Measurements from ENCODE around the gene CACNA1C.

GRCh38 chr12:2319737-2320506 is 267.1 kb downstream of the CACNA1C start:
- no peak for TF ChIP-seq CTCF (IDR thresholded peaks at IDR 0.05)
- no peak for TF ChIP-seq POLR2A (IDR thresholded peaks at IDR 0.05)
- TF ChIP-seq POLR2AphosphoS5 (IDR thresholded peaks at IDR 0.05): no peak
